ENCODE results near the gene COPS9.

DNA sequence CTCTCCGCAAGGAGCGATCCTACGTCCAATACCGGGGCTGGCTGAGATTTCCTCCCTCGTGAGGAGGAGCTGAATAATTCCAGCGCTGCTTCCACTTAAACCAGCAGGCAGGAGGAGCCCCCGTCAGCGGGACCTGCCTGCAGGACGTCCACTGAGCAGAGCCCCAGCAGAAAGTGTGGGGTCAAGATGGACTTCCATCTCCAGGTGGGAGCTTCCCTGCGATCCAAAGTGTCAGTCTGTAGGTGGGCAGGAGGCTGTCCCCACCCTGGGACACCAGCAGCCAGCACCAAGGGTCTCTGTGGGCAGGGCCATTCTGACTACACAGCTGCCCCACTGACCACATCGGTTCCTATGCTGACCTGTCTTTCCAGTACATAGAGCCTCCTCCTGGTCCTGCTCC, 4.8 kb upstream of the COPS9 start:
- TF ChIP-seq POLR2A (IDR thresholded peaks at IDR 0.05) (no peak), POLR2AphosphoS5 (IDR thresholded peaks at IDR 0.05) (no peak)

Data from transverse colon (tissue), 3 donors.